GM12878 (cell line): ENCODE results near the gene DCLK2.

Source experiments
- CTCF ChIP-seq, 3 experiments: IDR thresholded peaks in 2 of 3; conservative IDR thresholded peaks in 1 of 3; 2 replicates each; pipeline ENCODE4 v1.5.1; 2011; ENCODE audit warnings: low read depth in 3 of 3, low read length in 3 of 3, mild to moderate bottlenecking in 3 of 3, control low read depth in 2 of 3, moderate library complexity in 2 of 3, inconsistent platforms in 1 of 3, mixed read lengths in 1 of 3; ENCODE audit not compliant: control insufficient read depth in 2 of 3, insufficient read depth in 1 of 3; ENCODE audit errors: extremely low read depth in 1 of 3
- GABPA ChIP-seq: IDR thresholded peaks from 2 replicates; pipeline ENCODE4 v1.6.1; 2014; ENCODE audit warnings: antibody characterized with exemption, low read depth, mild to moderate bottlenecking, inconsistent platforms
- PKNOX1 ChIP-seq: fragments of 450-650 bp; IDR thresholded peaks from 2 replicates; pipeline ENCODE4 v1.6.1; 2016; ENCODE audit warnings: mild to moderate bottlenecking

- TF ChIP-seq PKNOX1 (no peak), CTCF (IDR thresholded peaks at IDR 0.05 in 2 of 3, conservative IDR thresholded peaks at IDR 0.05 in 1 of 3; ENCODE audit: control insufficient read depth in 2 of 3, extremely low read depth in 1 of 3, insufficient read depth in 1 of 3, low read depth in 3 of 3, low read length in 3 of 3) (no peak), GABPA (no peak)
Measured at GRCh38 chr4:150056569-150056968, 21.7 kb upstream of the DCLK2 start.
